Suppressor macrophage treated with lipopolysaccharide for 4 hours (primary cell): ENCODE results near the gene SUDS3.
"Not testable (repeated sequence)": the region's sequence is repeated elsewhere in the genome, so short reads cannot be mapped to it uniquely, and the experiment has no call there.

Source experiments
- DNase-seq: peaks from one replicate; pipeline ENCODE4 v3.0.0-alpha.2; 2020

SUDS3 gene, protein sequence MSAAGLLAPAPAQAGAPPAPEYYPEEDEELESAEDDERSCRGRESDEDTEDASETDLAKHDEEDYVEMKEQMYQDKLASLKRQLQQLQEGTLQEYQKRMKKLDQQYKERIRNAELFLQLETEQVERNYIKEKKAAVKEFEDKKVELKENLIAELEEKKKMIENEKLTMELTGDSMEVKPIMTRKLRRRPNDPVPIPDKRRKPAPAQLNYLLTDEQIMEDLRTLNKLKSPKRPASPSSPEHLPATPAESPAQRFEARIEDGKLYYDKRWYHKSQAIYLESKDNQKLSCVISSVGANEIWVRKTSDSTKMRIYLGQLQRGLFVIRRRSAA

GRCh38 chr12:118376089-118377020, at the start of gene SUDS3:
TSS of gene SUDS3 (plus strand) at chr12:118376555. CDS start at chr12:118376692, 137 bp downstream.
- peak; percentile 92 for DNase-seq

DNA sequence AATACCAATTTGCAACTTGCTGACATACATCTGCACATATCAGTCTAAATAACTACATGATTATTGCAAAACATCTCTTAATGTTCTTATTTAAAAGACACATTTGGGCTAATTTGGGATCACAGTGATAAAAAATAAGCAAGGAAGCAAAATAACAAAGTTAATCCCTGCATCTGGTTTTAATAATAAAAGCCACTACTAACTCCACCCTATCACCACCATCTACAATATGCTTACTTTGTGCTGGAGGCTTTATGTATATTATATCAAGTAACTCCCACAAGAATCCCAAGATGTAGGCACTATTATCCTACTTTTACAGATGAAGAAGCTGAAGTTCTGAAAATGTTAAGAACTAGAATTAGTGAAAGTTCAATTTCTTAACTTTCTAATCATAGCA, 49.4 kb upstream of the SUDS3 start:
- no peak for DNase-seq

DNA sequence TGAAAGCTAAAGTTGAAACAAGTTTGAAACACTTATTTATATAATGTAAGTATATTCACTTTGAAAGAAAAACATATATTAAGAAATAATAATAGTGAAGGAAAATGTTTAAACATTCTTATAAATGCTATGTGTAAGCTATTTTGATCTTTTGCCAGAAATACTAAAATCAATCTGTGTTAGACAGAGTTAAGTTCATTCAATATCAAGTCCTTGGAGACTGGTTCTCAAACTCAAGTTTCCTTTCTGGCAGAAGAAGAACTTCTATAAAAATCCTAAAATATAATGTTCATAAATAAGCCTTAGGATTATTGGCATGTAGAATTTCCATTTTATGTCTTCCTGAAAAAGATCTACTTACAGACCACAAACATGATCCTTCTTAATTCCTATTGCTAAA, 49.0 kb upstream of the SUDS3 start:
- no peak for DNase-seq

DNA sequence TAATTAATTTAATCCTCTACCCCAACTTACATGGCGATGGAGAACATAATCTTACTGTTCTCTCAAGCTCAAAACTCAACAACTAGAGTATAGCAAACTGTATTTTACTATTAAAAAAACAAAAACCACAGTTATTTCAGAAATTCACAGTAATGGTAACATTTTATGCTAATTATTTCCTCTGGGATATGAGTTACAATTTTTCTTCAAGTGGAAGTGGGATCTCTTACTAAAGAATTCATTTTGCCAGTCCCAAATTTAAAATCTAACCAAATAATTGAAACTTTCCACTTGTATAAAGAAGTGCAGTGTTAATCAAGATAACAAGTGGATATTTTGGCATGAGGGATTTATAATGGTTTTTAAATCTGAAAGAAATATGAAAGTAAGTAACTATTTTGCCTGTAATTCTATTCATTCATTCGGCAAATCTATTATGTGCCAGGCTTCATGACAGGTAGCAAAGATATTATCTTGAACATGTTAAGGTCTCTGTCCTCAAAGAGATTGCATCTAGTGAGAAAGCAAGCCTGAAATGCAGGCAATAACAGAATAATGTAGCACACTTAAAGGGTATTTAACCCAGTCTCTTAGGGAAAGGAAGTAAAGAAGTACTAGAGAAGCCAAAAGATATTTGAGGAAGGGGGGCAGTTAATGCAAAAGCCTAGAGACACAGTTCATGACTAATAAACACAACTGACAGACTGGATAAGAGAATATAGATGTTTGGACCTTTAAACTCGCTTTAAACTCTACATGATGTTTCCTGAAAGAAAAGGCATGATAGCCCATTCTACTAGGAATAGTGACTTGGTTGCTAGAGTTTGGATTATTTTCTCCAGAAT, 47.6 kb upstream of the SUDS3 start:
- no peak for DNase-seq

DNA sequence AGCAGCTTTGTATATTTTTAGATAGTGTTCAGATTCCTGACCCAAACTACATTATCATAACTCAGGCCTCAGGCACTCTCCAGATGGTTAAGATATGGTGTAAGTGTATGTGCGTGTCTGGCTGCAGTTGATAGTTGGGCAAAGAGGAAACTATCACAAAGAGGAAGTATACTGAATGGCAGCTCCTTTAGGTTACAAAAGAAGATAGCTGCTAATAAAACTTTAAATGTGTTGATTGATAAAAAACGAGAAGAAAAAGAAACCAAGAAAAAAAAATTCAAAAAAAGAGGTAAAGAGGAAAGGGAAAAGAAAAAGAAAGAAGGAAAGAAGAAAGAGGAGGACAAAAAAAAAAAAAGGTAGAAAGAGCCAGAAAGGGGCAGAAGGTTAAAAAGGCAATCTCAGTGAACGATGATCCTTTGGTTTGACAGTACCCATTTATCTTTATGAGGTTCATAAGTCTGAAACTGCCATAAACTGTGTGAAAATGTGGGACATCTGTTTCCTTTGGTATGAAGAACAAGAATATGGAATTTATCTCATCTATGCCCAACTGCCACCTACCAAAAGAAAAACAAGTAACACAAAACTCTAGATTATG, 45.8 kb upstream of the SUDS3 start:
- DNase-seq, result peak; percentile 82

DNA sequence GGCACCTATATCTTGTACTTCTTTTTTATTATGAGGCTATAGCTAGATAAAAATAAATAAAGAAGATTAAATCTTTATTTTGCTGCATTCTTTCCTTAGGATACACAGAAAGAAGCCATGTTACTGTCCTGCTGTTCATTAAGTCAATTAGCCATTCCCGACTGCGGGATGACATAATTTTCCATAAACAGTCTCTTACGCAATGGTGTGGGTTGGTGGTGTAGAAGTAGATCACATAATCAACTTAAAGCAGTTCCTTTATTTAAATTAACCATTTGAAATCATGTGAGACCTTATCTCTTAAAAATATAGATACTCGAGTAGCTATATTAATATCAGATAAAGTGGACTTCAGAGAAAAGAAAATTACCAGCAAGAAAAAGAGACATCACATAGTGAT, 43.8 kb upstream of the SUDS3 start:
- DNase-seq, result peak; percentile 84

DNA sequence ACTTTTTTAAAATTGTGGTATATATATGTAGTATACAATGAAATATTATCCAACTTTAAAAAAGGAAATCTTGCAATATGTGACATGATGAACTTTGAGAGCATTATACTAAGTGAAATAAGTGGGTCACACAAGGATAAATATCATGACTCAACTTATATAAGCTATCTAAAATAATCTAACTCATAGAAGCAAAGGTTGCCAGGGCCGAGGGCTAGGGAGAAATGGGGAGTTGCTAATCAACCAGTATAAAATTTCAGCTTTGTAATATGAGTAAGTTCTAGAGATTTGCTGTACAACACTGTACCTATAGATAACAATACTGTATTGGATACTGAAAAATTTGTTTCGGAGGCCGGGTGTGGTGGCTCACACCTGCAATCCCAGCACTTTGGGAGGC, 42.1 kb upstream of the SUDS3 start:
- no peak for DNase-seq

DNA sequence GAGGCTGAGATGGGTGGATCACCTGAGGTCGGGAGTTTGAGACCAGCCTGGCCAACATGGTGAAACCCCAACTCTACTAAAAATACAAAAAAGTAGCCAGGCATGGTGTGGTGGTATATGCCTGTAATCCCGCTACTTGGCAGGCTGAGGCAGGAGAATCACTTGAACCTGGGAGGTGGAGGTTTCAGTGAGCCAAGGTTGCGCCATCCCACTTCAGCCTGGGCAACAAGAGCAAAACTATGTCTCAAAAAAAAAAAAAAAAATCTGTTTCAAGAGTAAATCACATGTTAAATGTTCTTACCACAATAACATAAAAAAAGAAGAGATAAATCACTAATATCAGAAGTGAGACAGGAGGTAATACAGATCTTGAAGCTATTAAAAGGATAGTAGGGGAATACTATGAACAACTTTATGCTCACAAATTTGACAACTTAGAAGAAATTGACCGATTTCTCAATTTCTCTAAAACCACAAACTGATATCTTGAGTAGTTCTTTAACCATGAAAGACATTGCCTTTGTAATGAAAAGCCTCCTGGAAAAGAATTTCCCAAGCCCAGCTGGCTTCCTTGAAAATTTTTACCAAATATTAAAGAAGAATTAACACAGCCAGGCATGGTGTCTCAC, 41.3 kb upstream of the SUDS3 start:
- DNase-seq, result no peak

- no peak for DNase-seq
Measured at GRCh38 chr12:118336123-118336522, 40.2 kb upstream of the SUDS3 start.

- DNase-seq, result no peak
Measured at GRCh38 chr12:118337194-118337838, 39.0 kb upstream of the SUDS3 start.

DNA sequence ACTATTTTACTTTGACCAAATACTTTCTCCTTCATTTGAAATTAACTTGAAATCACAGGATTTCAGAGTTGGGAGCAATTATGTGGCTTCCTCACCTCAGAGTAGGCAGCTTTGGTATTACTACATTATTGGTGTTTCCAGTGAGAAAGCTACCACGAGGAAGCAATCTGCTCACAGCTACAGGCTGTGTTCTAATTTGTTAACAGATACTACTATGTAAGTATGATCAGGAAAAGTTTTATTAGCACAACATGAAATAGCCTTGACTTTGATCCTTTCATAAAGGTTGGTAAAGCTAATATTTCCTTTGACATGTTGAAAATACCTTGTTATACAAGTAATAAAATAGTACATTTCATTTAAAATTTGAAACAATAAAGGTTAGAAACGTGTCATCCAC, 34.3 kb upstream of the SUDS3 start:
- no peak for DNase-seq

DNA sequence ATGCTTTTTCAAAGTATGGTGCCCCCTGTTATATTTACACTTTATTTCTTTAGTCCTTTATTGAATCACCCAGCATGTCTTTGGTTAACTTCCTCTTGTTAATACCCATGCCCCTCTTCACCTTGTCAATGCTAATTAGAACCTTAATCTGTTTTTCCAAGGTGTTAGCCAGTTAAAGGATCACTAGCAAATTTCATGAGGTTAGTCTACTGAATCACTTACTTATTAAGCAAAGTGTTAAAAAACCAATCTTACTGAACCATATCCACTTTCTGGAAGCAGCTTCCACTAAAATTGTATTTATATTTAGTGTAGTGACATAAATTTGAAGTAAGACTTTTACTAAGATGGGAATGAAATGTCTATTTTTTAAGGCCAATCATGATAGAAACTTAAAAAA, 31.5 kb upstream of the SUDS3 start:
- DNase-seq, result no peak

DNA sequence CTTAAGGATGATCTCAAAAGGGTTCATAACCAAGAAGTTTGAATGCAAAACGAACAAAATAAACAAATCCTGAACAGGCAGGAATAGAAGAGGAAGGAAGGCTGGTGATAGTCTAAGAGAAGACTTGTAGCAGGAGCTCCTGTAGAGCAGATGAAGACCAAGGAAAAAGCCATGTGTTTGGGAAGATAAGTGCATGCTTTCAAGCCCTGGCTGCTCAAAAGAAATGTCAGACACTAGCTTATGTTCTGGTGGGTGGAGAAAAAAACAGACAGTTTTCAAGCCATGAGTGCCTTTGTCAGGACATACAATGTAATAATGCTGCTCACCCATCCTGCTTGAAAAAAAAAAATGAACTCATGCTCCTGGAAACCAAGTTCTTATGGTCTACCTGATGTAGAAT, 31.0 kb upstream of the SUDS3 start:
- DNase-seq, result no peak

DNA sequence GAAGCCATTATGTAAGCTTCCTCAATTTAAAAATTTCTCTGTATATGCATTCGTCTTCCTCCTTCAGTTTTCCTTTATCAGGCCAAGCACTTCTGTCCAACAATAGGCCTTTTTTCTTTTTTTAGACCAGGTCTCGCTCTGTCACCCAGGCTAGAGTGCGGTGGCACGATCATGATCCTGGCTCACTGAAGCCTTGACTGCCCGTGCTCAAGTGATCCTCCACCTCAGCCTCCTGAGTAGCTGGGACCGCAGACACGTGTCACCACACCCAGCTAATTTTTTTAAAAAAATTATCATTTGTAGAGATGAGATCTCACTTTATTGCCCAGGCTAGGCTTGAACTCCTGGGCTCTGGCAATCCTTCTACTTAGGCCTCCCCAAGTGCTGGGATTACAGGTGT, 29.5 kb upstream of the SUDS3 start:
- no peak for DNase-seq

- DNase-seq, result no peak
Measured at GRCh38 chr12:118347916-118348315, 28.4 kb upstream of the SUDS3 start.

DNA sequence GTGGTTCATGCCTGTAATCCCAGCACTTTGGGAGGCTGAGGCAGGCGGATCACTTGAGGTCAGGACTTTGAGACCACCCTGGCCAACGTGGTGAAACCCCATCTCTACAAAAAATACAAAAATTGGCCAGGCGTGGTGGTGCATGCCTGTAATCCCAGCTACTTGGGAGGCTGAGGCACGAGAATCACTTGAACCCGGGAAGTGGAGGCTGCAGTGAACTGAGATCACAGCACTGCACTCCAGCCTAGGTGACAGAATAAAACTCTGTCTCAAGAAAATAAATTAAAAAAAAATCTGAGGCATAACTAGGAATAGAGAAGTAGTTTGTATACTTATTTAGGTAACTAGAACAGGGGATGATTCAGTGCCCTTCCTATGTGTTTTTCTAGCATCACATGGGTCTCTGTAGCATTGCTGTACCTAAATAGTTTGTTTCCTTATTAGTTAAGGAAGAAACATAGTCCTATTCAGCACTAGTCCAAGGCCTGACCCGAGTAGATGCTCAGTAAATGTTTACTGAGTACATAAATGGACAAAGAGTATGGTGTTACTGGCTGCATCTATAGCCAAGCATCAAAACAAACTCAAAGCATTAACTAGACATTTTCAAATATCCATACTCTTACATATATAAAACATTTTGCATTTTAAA, 25.3 kb upstream of the SUDS3 start:
- DNase-seq, result no peak

DNA sequence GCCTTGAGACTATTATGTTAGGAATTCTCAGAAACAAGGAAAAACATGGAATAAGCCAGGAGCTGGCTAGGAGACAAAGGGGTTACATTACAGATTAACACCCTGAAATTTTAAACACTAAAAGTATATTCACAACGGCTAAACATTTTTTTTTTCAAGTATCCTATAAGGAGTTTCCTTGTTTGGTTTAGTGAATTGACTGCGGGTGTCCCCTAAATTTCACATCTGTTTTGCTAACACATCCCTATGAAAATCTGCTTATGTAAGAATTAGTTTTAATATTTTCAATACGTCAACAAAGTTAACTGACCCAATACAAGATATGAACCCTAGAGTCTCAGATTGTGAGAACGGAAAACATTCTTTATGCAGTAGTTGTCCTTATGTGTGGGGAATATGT, 22.6 kb upstream of the SUDS3 start:
- DNase-seq, result no peak

DNA sequence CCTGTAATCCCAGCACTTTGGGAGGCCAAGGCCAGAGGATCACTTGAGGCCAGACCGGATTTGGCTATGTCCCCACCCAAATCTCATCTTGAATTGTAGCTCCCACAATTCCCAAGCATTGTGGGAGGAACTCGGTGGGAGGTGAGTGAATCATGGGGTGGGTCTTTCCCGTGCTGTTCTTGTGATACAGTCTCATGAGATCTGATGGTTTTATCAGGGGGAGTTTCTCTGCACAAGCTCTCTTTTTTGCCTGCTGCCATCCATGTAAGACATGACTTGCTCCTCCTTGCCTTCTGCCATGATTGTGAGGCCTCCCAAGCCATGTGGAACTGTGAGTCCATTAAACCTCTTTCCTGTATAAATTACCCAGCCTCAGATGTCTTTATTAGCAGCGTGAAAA, 21.9 kb upstream of the SUDS3 start:
- not testable (repeated sequence) for DNase-seq

GRCh38 chr12:118354903-118355302, 21.5 kb upstream of the SUDS3 start:
- DNase-seq, result no peak

- DNase-seq, result no peak
Measured at GRCh38 chr12:118355843-118356242, 20.5 kb upstream of the SUDS3 start.

DNA sequence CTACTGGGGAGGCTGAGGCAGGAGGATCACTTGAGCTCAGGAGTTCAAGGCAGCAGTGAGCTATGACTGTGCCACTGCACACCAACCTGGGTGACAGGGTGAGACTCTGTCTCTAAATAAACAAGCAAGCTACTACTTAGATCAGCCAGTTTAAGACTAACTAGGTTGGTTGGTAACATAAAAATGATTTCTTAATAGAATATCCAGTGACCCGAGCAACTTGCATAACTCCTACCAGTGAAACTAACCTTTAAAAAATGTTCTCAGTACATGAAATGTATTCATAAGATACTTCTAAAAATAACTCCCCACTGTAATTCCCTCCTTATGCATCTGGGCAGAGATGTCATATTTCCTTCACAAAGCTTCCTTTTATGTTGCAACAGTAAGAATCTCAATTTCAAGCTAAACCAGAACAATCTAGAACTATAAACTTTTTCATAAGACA, 19.5 kb upstream of the SUDS3 start:
- peak; percentile 88 for DNase-seq
